Nephron progenitor cell (in vitro differentiated cells): ENCODE results near the gene BICC1.

Source experiments
- DNase-seq: peaks from one replicate; pipeline ENCODE4 v3.0.0; 2021
- H3K27ac Mint-ChIP-seq: 2 replicates; pipeline ENCODE4 v1.8.0; 2021; ENCODE audit warnings: mild to moderate bottlenecking, moderate library complexity, mixed read lengths
- H3K27me3 Mint-ChIP-seq: 2 replicates; pipeline ENCODE4 v1.8.0; 2021; ENCODE audit warnings: mild to moderate bottlenecking, low read depth, mixed read lengths; ENCODE audit not compliant: poor library complexity
- H3K36me3 Mint-ChIP-seq: 2 replicates; pipeline ENCODE4 v1.8.0; 2021; ENCODE audit warnings: low read depth, mixed read lengths
- H3K4me1 Mint-ChIP-seq: 2 replicates; pipeline ENCODE4 v1.8.0; 2021; ENCODE audit warnings: mixed read lengths
- H3K4me3 Mint-ChIP-seq: 2 replicates; pipeline ENCODE4 v1.8.0; 2021; ENCODE audit warnings: mild to moderate bottlenecking, moderate library complexity, mixed read lengths
- H3K9me3 Mint-ChIP-seq: 2 replicates; pipeline ENCODE4 v1.8.0; 2021; ENCODE audit warnings: mild to moderate bottlenecking, moderate library complexity, mixed read lengths
- TF ChIP-seq, protein P1 (sequence below): fragments of 200-600 bp; sonication (generic); IDR thresholded peaks from 2 replicates; pipeline ENCODE4 v1.5.0; 2021; ENCODE audit warnings: antibody characterized with exemption

Gene BICC1

DNA sequence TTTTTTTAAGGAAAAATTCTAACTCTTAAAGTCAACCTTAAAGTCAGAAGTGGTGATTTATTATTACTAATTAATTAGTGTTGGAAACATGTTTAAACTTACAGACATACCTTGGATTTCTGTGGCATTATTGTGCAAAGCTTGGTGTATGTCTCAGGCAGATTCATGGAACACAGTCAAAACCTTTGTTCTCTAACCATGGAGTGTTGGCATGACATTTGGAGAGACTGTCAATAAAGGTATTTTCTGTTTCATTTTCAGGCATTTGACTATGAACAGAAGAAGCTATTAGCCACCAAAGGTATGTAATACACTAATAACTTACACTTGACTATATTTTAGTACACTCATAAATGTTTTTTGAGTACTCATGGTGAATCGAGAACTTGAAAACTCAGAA lies 293.7 kb downstream of the BICC1 start:
- DNase-seq = no peak
- Mint-ChIP-seq H3K4me1 (peaks cover 41% of the 10 kb centered on the region), H3K27ac (no peak overlapping the region), H3K9me3 (no peaks in the 10 kb centered on the region), H3K27me3 (no peaks in the 10 kb centered on the region), H3K36me3 (peaks cover 10% of the 10 kb centered on the region), H3K4me3 (no peak overlapping the region)
- TF ChIP-seq, protein P1, sequence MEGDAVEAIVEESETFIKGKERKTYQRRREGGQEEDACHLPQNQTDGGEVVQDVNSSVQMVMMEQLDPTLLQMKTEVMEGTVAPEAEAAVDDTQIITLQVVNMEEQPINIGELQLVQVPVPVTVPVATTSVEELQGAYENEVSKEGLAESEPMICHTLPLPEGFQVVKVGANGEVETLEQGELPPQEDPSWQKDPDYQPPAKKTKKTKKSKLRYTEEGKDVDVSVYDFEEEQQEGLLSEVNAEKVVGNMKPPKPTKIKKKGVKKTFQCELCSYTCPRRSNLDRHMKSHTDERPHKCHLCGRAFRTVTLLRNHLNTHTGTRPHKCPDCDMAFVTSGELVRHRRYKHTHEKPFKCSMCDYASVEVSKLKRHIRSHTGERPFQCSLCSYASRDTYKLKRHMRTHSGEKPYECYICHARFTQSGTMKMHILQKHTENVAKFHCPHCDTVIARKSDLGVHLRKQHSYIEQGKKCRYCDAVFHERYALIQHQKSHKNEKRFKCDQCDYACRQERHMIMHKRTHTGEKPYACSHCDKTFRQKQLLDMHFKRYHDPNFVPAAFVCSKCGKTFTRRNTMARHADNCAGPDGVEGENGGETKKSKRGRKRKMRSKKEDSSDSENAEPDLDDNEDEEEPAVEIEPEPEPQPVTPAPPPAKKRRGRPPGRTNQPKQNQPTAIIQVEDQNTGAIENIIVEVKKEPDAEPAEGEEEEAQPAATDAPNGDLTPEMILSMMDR = no peak

DNA sequence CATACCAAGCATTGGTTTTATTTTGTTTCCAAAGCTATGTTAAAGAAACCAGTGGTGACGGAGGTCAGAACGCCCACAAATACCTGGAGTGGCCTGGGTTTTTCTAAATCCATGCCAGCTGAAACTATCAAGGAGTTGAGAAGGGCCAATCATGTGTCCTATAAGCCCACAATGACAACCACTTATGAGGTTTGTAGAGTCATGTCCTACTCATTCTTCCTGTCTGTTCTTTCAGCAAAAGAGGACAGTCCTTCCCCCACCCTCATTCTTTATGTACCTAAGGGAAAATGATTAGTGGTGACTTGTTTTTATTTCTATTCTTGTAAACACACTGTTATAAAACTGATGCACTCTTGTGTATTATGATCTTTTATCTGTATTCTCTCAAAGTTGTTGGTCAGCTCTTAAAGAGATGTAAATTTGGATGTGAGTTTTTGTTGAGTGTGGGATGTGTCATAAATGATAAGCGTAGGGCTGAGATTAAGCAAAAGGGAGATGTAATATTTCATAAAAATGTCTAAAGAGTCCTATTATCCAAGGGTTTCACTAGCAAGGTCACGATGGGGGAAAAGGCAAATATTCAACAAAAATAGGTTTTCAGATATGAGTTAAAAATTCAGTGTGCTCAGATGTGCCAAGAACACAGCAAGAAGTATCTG lies 294.4 kb downstream of the BICC1 start:
- DNase-seq = no peak
- Mint-ChIP-seq H3K27ac (no peak overlapping the region), H3K27me3 (no peaks in the 10 kb centered on the region), H3K9me3 (no peaks in the 10 kb centered on the region), H3K36me3 (peaks cover 10% of the 10 kb centered on the region), H3K4me3 (no peak overlapping the region), H3K4me1 (peaks cover 41% of the 10 kb centered on the region)
- TF ChIP-seq, protein P1 = no peak

DNA sequence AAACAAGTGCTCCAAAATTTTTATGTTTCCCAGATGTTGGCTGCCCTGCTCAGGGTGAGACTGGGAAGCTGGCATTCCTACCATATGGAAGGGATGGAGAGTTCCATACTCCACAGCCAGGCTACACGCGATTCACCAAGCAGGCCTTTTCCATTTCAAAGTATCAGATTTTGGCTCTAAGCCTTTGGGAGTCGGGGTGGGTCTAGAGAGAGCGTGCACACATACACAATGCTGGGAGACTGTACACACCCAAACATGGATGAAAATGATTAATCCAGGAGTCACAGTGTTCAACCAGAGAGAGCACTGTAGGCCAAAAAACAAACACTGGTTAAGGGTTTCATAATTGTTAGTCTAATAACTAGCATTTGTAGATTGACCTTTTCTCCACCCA lies 295.0 kb downstream of the BICC1 start:
- no peak overlapping the region for H3K4me3 Mint-ChIP-seq
- no peaks in the 10 kb centered on the region for H3K9me3 Mint-ChIP-seq
- no peak overlapping the region for H3K27ac Mint-ChIP-seq
- peaks cover 10% of the 10 kb centered on the region for H3K36me3 Mint-ChIP-seq
- H3K27me3 Mint-ChIP-seq = no peaks in the 10 kb centered on the region
- TF ChIP-seq, protein P1 = no peak
- H3K4me1 Mint-ChIP-seq = peaks cover 39% of the 10 kb centered on the region
- DNase-seq = no peak

DNA sequence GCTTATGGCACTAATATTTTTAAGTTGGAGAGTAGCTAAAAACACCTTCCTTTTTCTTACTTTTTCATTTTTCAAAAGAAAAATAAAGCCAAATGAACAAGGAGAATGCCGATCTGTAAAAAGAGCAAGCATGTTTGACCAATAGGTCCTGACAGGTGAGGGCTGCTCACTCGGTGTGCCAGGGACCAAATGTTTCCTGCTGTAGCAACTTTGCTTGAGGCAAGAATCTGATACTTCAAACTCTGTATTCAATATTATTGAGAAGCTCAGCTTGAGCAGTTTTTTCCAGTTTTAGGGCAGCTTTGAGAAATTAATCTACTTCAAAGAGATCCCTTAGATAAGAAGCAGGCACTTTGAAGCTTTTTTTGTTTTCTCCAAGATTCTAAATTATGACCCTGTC lies 298.1 kb downstream of the BICC1 start:
- no peaks in the 10 kb centered on the region for H3K27me3 Mint-ChIP-seq
- no peak overlapping the region for H3K4me3 Mint-ChIP-seq
- H3K36me3 Mint-ChIP-seq = peaks cover 10% of the 10 kb centered on the region
- DNase-seq = no peak
- TF ChIP-seq, protein P1 = no peak
- peak overlapping the region; percentile 85 for H3K27ac Mint-ChIP-seq
- H3K9me3 Mint-ChIP-seq = no peaks in the 10 kb centered on the region
- H3K4me1 Mint-ChIP-seq = peaks cover 65% of the 10 kb centered on the region

DNA sequence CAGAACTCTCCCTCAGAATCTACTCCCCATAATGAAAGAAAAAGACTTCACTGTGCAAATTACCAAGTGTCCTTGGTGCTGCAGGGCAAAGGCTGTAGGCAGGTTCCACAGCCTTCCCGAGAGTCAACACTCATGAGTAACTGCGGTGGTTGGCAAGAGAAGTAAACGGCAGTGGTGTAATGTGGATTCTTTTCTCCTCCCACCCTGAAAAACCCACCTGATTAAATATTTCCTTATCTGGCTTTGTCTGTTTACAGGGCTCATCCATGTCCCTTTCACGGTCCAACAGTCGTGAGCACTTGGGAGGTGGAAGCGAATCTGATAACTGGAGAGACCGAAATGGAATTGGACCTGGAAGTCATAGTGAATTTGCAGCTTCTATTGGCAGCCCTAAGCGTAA lies 300.9 kb downstream of the BICC1 start:
- H3K27ac Mint-ChIP-seq = peak overlapping the region; percentile 91
- TF ChIP-seq, protein P1 = no peak
- no peak for DNase-seq
- no peak overlapping the region for H3K4me3 Mint-ChIP-seq
- no peaks in the 10 kb centered on the region for H3K36me3 Mint-ChIP-seq
- peaks cover 89% of the 10 kb centered on the region for H3K4me1 Mint-ChIP-seq
- no peaks in the 10 kb centered on the region for H3K27me3 Mint-ChIP-seq
- no peaks in the 10 kb centered on the region for H3K9me3 Mint-ChIP-seq

DNA sequence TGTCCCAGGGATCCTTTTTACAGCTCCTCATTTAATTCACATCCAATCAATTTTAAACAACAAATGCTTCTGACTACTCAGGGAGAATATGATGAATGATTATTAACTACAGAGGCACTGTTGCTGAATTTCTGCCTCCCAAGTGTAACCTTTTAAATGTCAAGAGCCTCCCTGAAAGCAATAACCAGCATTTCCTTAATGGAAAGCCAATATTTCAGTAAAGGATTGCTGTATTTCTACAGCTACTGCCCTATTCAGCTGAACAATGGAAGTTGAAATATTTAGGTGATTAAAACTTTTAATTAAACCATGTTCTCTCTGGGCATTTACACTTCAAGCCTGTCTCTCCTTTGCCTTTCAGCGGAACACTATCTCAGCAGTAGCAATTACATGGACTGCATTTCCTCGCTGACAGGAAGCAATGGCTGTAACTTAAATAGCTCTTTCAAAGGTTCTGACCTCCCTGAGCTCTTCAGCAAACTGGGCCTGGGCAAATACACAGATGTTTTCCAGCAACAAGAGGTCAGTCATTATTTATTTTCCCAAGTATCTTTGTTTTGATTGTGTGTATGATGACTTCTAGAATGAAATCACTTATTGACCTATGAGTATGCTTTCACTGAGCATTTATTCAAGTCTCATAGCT lies 304.7 kb downstream of the BICC1 start:
- Mint-ChIP-seq H3K27me3 (no peaks in the 10 kb centered on the region), H3K27ac (peak overlapping the region; percentile 97), H3K36me3 (no peaks in the 10 kb centered on the region), H3K4me1 (peaks cover 86% of the 10 kb centered on the region), H3K9me3 (no peaks in the 10 kb centered on the region), H3K4me3 (peak overlapping the region; percentile 36)
- TF ChIP-seq, protein P1 = no peak
- no peak for DNase-seq
